Measurements from ENCODE around the gene PHIP. TPM values are rescaled to one million over a fixed set of nuclear protein-coding genes. Genes with fewer than 3 reads are reported as not detected.
A peak's percentile ranks its signal among the peaks of the same experiment; 100 is the strongest.

Gene PHIP
- total RNA-seq, 1 donor from 2014 or later = 29.6 TPM

DNA sequence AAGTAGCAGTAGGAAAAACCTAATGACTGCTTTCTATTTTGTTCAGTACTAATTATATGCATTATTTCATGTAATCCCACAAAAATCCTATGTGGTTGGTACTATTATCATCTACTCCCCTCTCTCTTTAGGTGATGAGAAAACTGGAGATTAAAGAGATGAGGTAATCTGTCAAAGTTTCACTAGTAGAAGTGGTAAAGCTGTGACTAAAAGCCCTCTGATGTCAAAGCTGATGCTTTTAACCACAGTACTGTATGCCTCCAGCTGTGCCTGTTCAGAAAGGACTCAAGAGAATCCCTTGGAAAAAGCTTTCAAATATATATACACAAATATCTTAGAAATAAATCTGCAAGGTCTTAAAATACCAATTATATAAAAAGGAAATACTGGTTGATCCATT, 38.0 kb downstream of the PHIP start:
- DNase-seq (ENCODE audit: low read depth) (peak; percentile 67), FAIRE-seq (no peak)
- peaks cover 13% of the 10 kb centered on the region for H4K20me1 ChIP-seq (ENCODE audit: insufficient read depth, low read length)
- H3K36me3 ChIP-seq (ENCODE audit: insufficient read depth, low read length) = peaks cover 4% of the 10 kb centered on the region
- no peak overlapping the region for H3K4me3 ChIP-seq (ENCODE audit: insufficient read depth, low read depth, low read length)
- peaks cover 8% of the 10 kb centered on the region for H3K4me1 Mint-ChIP-seq (ENCODE audit: low read depth, unreplicated experiment)
- H3K9me3 Mint-ChIP-seq (ENCODE audit: unreplicated experiment) = no peaks in the 10 kb centered on the region
- H3K4me3 Mint-ChIP-seq (ENCODE audit: unreplicated experiment) = no peak overlapping the region
- H3K9ac ChIP-seq (ENCODE audit: low read length) = no peak overlapping the region
- no peak overlapping the region for H3K27ac Mint-ChIP-seq (ENCODE audit: unreplicated experiment)
- H3K79me2 ChIP-seq (ENCODE audit: insufficient read depth, low read length) = peaks cover 12% of the 10 kb centered on the region
- no peak overlapping the region for H2AFZ ChIP-seq (ENCODE audit: low read depth, low read length)
- no peak for TF ChIP-seq EZH2 (IDR thresholded peaks at IDR 0.05; ENCODE audit: insufficient read depth, low read length)
- TF ChIP-seq, protein P1, sequence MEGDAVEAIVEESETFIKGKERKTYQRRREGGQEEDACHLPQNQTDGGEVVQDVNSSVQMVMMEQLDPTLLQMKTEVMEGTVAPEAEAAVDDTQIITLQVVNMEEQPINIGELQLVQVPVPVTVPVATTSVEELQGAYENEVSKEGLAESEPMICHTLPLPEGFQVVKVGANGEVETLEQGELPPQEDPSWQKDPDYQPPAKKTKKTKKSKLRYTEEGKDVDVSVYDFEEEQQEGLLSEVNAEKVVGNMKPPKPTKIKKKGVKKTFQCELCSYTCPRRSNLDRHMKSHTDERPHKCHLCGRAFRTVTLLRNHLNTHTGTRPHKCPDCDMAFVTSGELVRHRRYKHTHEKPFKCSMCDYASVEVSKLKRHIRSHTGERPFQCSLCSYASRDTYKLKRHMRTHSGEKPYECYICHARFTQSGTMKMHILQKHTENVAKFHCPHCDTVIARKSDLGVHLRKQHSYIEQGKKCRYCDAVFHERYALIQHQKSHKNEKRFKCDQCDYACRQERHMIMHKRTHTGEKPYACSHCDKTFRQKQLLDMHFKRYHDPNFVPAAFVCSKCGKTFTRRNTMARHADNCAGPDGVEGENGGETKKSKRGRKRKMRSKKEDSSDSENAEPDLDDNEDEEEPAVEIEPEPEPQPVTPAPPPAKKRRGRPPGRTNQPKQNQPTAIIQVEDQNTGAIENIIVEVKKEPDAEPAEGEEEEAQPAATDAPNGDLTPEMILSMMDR (IDR thresholded peaks at IDR 0.05; ENCODE audit: insufficient read depth, low read depth, low read length) = no peak
- no peaks in the 10 kb centered on the region for H3K9me3 ChIP-seq (ENCODE audit: insufficient read depth, low read depth, low read length)
- no peaks in the 10 kb centered on the region for H3K27me3 Mint-ChIP-seq (ENCODE audit: low read depth, unreplicated experiment)
- H3K36me3 Mint-ChIP-seq (ENCODE audit: low read depth, unreplicated experiment) = peaks cover 5% of the 10 kb centered on the region
- no peaks in the 10 kb centered on the region for H3K4me1 ChIP-seq (ENCODE audit: insufficient read depth, low read length)
- no peak overlapping the region for H3K27ac ChIP-seq (ENCODE audit: low read depth, low read length)
- no peak overlapping the region for H3K4me2 ChIP-seq (ENCODE audit: low read length)
- no peaks in the 10 kb centered on the region for H3K27me3 ChIP-seq (ENCODE audit: insufficient read depth, low read length)

DNA sequence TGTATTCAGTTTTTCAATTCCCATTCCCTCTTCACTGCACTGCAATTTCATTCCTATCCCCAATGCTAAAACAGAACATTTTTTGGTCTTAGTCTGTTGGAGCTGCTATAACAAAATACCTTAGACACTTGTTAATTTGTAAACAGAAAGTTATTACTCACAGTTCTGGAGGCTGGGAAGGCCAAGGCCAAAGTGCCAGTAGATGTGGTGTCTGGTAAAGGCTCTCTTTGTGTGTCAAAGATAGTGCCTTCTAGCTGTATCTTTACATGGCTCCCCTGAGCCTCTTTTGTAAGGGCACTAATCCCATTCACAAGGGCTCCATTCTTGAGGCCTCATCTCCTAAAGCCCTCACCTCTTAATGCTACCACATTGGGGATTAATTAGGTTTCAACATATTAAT, 40.0 kb downstream of the PHIP start:
- Histone ChIP-seq H3K27ac (ENCODE audit: low read depth, low read length) (no peak overlapping the region), H3K4me3 (ENCODE audit: insufficient read depth, low read depth, low read length) (no peak overlapping the region), H3K4me2 (ENCODE audit: low read length) (no peak overlapping the region), H3K79me2 (ENCODE audit: insufficient read depth, low read length) (peaks cover 23% of the 10 kb centered on the region), H3K9me3 (ENCODE audit: insufficient read depth, low read depth, low read length) (no peaks in the 10 kb centered on the region), H3K4me1 (ENCODE audit: insufficient read depth, low read length) (no peaks in the 10 kb centered on the region), H3K27me3 (ENCODE audit: insufficient read depth, low read length) (no peaks in the 10 kb centered on the region), H3K36me3 (ENCODE audit: insufficient read depth, low read length) (peaks cover 4% of the 10 kb centered on the region), H4K20me1 (ENCODE audit: insufficient read depth, low read length) (peaks cover 27% of the 10 kb centered on the region), H2AFZ (ENCODE audit: low read depth, low read length) (no peak overlapping the region), H3K9ac (ENCODE audit: low read length) (no peak overlapping the region)
- no peak for TF ChIP-seq EZH2 (IDR thresholded peaks at IDR 0.05; ENCODE audit: insufficient read depth, low read length)
- TF ChIP-seq, protein P1 (IDR thresholded peaks at IDR 0.05; ENCODE audit: insufficient read depth, low read depth, low read length) = no peak
- FAIRE-seq (no peak), DNase-seq (ENCODE audit: low read depth) (no peak)
- H3K4me3 Mint-ChIP-seq (ENCODE audit: unreplicated experiment) = no peak overlapping the region
- no peak overlapping the region for H3K27ac Mint-ChIP-seq (ENCODE audit: unreplicated experiment)
- peaks cover 12% of the 10 kb centered on the region for H3K36me3 Mint-ChIP-seq (ENCODE audit: low read depth, unreplicated experiment)
- H3K27me3 Mint-ChIP-seq (ENCODE audit: low read depth, unreplicated experiment) = no peaks in the 10 kb centered on the region
- no peaks in the 10 kb centered on the region for H3K9me3 Mint-ChIP-seq (ENCODE audit: unreplicated experiment)
- peaks cover 14% of the 10 kb centered on the region for H3K4me1 Mint-ChIP-seq (ENCODE audit: low read depth, unreplicated experiment)

DNA sequence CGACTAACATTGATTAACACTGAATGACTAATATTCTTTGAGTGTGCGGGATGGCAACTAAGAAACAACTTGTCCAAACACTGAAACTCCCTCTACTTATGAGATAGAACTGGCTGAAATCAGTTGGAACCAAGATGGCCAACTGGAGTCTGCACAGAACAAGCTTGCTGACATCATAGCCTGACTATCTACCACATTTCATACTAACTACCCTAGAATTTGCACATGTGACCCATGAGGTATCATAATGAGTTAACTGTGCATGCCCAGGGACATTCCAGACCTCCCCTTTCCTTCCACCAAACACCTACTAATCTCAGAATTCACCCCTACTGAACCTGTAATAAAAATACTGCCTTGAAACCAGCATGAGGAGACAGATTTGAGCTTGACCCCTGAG, 43.2 kb downstream of the PHIP start:
- Histone ChIP-seq H3K9ac (ENCODE audit: low read length) (no peak overlapping the region), H3K9me3 (ENCODE audit: insufficient read depth, low read depth, low read length) (no peaks in the 10 kb centered on the region), H4K20me1 (ENCODE audit: insufficient read depth, low read length) (peaks cover 47% of the 10 kb centered on the region), H3K27me3 (ENCODE audit: insufficient read depth, low read length) (no peaks in the 10 kb centered on the region), H3K36me3 (ENCODE audit: insufficient read depth, low read length) (peaks cover 4% of the 10 kb centered on the region), H2AFZ (ENCODE audit: low read depth, low read length) (no peak overlapping the region), H3K79me2 (ENCODE audit: insufficient read depth, low read length) (peaks cover 23% of the 10 kb centered on the region), H3K4me2 (ENCODE audit: low read length) (no peak overlapping the region), H3K27ac (ENCODE audit: low read depth, low read length) (no peak overlapping the region), H3K4me1 (ENCODE audit: insufficient read depth, low read length) (peaks cover 10% of the 10 kb centered on the region), H3K4me3 (ENCODE audit: insufficient read depth, low read depth, low read length) (no peak overlapping the region)
- no peak for TF ChIP-seq EZH2 (IDR thresholded peaks at IDR 0.05; ENCODE audit: insufficient read depth, low read length)
- TF ChIP-seq, protein P1 (IDR thresholded peaks at IDR 0.05; ENCODE audit: insufficient read depth, low read depth, low read length) = no peak
- H3K36me3 Mint-ChIP-seq (ENCODE audit: low read depth, unreplicated experiment) = peaks cover 19% of the 10 kb centered on the region
- peaks cover 7% of the 10 kb centered on the region for H3K4me1 Mint-ChIP-seq (ENCODE audit: low read depth, unreplicated experiment)
- no peaks in the 10 kb centered on the region for H3K27me3 Mint-ChIP-seq (ENCODE audit: low read depth, unreplicated experiment)
- no peaks in the 10 kb centered on the region for H3K9me3 Mint-ChIP-seq (ENCODE audit: unreplicated experiment)
- FAIRE-seq (peak; percentile 92), DNase-seq (ENCODE audit: low read depth) (peak; percentile 3)
- H3K27ac Mint-ChIP-seq (ENCODE audit: unreplicated experiment) = peak overlapping the region; percentile 17
- H3K4me3 Mint-ChIP-seq (ENCODE audit: unreplicated experiment) = no peak overlapping the region

All from astrocyte (in vitro differentiated cells and primary cell).